Hematopoietic multipotent progenitor cell treated with erythropoietin and hydrocortisone succinate and interleukin-3 and kit ligand, for 17 days (in vitro differentiated cells): ENCODE results near the gene ZNF43.
"Not testable (repeated sequence)": the region's sequence is repeated elsewhere in the genome, so short reads cannot be mapped to it uniquely, and the experiment has no call there.

Experiments
- DNase-seq: peaks from one replicate; pipeline ENCODE4 v3.0.0-alpha.2; 2015; ENCODE audit warnings: low spot score

The ZNF43 gene

DNA sequence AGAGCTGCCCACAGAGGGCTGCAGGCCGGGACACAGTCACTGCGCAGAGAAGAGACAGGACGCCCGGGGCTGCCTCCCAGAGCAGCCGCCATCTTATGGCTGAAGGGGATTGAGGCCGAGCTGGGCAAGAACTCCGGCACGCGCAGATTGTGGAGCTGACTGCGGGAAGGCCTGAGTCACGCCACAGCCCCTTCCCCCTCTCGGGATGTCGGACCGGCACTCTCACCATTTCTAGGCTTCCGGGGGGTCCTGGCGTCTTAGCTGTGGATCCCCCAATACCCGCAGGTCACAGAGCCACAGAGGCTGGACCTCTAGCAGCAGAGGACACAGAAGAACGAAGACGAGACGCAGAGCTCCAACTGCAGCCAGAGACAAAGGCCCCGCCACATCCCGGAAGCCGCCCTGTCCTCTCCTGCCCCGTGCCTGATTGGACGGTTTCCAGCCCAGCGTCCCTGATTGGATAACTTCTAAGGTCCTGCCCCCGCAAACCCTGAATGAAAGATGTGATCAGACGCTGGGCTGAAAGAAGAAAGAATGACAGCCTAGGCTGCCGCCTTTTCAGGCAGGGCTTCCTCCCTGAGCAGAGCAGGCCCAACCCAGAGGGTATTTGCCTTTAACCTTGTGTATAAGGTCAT is at the start of gene ZNF43:
TSS of gene ZNF43 (minus strand) at position 373 of the 635 bp plus-strand sequence. CDS start at position 229, 144 bp downstream.
- DNase-seq = peak; percentile 70

DNA sequence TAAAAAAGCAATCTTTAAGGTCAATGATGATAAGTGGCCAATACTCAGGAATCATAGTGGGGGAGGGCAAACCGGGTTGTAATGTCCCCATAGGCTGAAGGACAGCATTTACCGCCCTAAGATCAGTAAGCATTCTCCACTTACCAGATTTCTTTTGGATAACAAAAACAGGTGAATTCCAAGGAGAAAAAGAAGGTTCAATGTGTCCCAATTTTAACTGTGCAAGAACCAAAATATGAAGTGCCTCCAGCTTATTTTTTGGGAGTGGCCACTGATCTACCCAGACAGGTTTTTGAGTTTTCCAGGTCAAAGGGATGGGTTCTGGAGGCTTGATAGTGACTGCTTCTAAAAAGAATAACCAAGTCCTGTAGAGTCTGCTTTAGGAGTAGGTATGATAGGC is 49.5 kb upstream of the ZNF43 start:
- not testable (repeated sequence) for DNase-seq

DNA sequence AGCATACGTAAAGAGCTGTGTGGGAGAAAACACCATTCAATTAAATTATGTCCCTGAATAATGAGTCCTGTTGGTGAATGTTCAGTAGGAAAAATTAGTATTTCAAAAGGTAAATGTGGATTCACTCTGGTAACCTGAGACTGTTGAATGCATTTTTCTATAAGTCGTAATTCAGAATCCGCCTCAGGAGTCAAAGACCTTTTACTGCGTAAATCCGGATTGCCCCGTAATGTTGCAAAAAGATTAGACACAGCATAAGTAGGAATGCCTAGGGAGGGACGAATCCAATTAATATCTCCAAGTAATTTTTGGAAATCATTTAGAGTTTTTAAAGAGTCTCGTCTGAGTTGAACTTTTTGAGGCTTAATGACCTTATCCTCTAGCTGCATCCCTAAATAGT is 48.8 kb upstream of the ZNF43 start:
- DNase-seq = not testable (repeated sequence)

DNA sequence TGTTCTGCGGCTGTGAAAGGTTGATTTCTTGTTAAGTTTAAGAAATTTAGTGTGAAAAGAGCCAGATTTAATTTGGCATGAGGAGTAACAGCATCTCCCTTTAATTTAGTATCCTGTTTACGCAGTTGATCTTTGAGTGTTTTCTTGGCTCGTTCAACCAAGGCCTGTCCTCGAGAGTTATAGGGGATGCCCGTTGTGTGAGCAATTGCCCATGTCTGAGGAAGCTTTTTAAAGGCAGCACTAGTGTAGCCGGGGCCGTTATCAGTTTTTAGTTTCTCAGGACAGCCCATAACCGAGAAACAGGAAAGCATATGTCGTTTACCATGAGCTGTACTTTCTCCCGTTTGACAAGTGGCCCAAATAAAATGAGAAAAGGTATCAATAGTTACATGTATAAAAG is 47.5 kb upstream of the ZNF43 start:
- DNase-seq = no peak

DNA sequence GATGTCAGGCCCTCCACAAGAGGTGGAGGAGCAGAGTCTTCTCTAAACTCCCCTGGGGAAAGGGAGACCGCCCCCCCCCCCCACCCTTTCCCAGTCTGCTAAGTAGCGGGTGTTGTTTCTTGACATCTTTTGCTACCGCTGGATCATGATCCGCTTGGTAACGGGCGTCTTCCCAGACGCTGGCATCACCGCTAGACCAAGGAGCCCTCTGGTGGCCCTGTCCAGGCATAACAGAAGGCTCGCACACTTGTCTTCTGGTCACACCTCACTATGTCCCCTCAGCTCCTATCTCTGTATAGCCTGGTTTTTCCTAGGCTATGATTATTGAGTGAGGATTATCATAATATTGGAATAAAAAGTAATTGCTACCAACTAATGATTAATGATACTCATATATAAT is 44.8 kb upstream of the ZNF43 start:
- DNase-seq = not testable (repeated sequence)

DNA sequence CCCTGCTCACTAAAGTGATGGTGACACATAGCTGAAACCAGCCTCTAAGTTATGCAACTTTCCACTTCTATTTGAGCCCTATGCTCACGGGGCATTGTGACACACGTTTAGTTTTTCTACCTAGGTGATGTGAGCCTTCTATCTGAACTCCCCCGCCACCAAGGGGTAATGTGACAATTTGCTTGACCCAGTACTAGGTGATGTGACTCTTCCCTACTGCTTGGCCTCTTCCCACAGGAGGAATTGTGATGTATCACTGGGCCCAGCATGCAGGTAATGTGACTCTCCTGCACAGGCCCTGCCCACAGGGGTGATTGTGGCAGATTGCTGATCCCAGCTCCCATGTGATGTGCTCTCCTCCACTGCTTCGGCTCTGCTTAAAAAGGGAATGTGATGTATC is 42.7 kb upstream of the ZNF43 start:
- no peak for DNase-seq

DNA sequence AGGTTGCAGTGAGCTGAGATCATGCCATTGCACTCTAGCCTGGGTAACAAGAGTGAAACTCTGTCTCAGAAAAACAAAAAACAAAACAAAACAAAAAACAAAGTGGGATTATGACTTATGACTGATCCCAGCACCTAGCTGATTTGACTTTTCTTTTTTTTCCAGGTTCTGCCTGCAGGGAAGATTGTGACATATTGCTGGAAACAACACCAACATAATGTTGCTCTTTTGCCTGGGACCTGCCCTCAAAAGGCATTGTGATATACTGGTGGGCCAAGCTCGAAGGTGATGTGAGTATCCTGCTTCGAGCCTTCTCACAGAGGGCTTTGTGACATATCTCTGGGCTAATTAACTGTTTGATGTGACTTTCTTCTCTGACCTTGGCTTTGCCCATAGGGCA is 42.0 kb upstream of the ZNF43 start:
- no peak for DNase-seq

DNA sequence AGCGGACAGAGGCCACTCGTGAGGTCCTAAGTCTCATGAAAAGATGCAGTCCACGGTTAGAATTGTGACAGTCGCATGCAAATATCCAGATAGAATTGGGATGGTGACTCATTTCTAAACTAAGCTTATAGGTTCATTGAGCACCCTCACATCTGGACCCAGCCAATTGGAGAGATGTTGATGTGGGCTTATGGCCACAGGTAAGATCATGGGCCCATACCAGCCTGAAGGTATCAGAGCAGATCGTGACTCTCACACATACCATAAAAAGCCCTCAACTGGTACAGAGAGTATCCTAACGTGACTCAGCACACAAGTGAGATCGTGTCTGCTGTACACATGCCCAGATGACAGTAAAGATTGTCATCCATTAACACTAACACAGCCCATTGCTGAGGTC is 40.6 kb upstream of the ZNF43 start:
- not testable (repeated sequence) for DNase-seq

DNA sequence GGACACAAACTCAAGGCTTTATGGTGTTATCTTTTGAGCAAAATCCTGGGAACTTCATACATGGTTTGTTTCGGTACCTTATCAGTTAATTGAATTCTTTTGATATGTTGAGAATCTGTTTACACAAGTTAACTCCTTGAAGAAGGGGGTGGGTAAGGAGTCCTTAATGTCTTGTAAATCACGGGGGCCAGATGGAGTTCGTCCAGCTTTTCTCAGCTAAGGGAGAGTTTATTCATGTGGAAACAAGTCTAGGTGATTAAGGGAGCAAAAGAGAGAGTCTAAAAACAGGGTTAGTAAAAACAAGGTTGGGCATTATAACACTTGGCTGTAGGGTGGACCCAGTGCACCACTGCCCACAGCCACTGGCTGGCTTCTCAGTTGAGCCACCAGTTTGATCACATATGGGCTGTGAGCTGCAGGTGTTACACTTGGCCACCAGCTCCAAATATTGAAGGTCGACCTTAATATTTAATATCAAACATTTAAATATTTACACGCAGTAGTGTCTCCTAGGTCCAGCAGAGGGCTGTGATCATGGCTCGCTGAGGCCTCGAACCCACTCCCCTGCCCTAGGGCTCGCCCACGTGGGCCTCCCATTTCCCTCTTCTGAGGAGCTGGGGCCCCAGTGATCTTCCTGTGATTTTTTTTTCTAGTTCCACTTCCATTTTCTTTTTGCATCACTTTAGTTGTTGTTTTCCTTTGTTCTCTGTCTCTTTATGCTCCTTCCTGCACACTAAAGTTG is 21.0 kb upstream of the ZNF43 start:
- DNase-seq = no peak

DNA sequence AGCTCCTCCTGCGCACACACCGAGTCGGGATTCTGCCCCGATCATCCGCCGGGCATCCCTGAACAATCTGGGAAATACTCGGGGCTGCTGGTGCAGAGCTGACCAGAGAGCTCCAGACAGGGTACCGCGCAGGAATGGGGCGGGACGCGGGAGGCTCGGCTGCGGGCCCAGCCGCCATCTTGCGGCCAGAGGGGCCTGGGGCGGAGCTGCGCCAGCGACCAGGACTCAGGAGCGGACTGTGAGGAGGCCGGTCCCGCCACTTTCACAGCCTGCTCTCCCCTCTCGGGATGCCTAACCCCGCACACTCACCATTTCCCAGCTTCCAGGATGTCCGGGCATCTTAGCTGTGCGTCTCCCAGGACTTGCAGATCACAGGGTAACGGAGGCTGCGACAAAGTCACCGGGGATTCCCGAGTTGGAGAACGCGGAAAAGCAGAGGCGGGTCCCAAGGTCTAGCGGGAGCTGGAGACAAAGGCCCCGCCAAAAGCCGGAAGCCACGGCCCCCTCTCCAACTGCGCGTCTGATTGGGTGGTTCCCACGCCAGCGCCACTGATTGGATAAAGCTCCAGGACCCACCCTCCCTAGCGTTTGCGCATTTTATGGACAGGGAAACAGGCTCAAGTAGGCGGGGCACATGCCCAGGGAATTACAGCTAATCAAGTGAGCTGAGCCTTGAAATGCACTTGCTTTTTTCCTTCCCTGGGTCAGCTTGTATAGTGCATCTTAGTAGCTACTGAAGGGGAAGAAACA is 15.8 kb upstream of the ZNF43 start:
- DNase-seq = peak; percentile 59

DNA sequence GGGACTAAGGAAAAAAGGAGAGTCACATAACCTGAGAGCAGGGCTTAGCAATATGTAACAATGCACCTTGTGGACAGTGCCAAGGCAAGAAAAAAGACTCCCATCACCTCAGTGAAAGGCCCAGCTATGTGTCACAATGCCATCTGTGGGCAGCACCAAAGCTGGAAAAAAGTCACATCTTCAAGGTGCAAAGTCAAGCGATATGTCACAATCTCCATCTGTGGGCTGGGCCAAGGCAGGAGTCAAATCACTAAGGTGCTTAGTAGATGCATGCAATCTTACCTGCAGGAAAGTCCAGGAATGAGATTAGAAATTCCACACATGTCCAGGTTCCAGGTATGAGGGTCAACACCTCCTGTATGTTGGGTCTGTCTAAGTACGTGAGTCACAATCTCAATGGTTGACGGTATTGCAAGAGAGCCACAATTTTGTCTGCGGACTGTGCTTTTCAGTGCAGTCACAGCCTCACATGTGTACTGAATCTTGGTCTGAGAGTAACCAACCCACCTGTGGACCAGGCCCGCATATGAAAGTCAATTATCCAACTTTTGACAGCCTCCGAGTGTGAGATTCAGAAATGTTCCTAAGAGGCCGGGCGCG is 14.8 kb upstream of the ZNF43 start:
- no peak for DNase-seq

DNA sequence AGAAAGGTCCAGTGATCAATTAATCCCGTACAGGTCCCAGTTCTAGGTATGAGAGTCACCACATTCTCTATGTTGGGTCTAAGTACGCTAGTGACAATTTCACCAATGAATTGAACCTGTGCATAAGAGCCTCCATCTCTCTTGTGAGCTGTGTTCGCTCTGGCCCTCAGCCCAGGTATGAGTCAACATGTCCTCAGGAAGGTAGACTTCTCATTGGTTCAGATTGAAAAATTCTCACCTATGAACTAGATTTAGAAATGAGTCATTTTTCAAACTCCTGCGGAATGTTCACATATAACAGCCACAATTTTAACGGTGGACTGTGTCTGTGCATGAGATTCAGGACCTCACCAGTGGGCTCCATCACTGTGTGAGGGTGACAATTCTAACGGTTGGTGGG is 12.7 kb upstream of the ZNF43 start:
- DNase-seq = no peak

DNA sequence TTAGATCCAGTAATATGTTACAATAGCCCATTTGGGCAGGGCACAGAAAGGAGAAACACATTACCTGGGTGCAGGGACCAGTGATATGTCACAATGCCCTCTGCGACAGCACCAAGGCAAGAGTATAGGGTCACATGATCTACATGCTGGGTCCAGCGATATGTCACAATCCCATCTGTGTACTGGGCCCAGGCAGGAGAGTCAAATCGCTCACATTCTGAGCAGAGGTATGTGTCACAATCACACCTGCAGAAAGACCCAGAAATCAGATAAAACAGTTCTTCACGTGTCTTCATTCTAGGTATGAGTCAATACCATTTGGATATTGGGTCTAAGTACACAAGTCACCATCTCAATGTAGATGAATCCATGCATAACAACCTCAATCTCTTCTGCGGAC is 7.1 kb upstream of the ZNF43 start:
- no peak for DNase-seq

DNA sequence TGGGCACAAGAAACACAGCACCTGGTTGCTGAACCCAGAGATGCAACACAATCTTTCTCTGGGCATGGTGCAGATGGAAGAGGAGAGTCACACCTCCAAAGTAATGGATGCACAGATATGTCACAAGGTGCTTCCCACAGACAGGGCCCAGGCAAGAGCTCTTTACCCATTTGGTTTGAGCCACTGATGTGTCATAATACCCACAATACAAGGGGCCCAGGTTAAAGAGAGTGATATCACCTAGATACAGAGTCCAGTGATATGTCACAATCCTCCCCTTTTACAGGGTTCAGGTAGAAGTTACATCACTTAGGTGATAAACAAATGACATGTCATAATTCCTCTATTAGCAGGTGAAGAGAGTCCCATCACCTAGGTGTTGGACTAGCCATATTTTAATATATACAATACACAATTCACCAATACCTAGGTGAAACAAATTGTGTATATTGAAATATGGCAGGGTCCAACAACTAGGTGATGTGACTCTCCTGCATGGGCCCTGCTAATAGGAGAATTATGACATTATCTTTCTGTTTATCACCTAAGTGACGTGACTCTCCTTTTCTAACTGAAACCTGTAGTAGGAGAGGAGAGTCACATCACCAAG is 5.6 kb upstream of the ZNF43 start:
- no peak for DNase-seq

DNA sequence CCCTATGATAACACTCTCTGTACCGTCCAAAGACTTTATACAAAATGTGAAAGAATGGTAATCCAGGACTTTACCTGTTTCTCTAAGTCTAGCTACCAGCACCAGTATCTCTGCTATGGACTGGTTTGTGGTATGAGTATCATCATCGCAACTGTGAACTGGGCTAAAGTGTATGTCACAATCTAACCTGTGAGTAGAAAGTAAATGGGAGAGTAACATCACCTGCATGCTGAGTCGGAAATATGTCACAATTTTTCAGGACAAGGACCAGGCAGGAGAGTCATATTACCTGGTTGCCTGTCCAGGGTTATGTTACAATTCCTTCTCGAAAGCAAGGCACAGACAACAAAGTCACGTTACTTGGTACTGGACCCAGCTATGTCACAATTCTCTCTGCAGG is 5.1 kb upstream of the ZNF43 start:
- DNase-seq = no peak

DNA sequence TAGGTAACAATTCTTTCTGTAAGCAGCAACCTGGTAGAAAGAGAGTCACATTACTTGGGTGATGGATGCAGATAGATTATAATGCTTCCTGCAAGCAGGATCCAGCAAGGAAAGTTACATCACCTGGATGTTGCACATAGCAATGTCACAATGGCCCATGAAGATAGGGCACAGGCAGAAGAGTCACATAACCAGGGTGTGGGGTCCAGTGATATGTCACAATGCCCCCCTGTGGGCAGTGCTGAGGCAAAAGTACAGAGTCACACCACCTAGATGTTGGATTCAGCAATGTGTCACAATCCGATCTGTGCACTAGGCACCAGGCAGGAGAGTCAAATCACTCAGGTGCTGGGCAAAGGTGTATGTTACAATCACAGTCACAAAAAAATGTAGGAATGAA is 4.0 kb upstream of the ZNF43 start:
- DNase-seq = no peak

DNA sequence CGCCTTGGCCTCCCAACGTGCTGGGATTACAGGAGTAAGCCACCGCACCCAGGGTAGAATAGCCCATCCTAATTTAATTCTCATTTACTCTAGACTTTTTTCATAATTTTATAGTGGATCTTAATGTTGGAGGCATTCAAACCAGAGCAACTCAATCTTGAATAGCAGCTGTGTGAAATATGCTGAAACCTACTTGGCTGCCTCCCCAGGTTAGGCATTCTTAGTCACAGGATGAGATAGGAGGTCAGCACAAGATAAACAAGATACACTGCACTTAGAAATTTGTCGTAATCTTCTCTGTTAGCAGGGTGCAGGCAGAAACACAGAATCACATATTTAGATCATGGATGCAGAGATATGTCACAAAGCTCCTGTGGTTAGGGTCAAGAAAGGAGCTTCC is 2.7 kb upstream of the ZNF43 start:
- DNase-seq = no peak

DNA sequence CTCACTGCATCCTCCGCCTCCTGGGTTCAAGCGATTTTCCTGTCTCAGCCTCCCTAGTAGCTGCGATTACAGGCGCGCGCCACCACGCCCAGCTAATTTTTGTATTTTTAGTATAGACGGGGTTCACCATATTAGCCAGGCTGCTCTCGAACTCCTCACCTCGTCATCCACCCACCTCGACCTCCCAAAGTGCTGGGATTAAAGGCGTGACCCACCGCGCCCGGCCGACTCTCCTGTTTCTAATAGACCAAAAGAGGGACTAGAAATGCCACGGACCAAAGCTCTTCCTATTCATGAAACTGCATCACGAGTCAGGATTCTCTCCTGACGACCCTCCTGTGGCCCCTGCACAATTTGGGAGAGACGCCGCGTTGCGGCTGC is 563 bp downstream of the ZNF43 start:
- no peak for DNase-seq

DNA sequence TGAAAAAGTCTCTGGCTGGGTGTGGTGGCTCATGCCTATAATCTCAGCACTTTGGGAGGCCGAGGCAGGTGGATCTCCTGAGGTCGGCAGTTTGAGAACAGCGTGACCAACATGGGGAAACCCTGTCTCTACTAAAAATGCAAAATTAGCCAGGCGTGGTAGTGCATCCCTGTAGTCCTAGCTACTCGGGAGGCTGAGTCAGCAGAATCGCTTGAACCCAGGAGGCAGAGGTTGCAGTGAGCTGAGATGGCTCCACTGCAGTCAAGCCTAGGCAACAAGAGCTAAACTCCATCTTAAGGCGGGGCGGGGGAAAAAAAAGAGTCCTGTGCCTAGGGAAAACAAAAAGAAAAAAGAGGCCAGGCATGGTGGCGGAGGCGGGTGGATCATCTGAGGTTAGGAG is 2.2 kb downstream of the ZNF43 start:
- no peak for DNase-seq

DNA sequence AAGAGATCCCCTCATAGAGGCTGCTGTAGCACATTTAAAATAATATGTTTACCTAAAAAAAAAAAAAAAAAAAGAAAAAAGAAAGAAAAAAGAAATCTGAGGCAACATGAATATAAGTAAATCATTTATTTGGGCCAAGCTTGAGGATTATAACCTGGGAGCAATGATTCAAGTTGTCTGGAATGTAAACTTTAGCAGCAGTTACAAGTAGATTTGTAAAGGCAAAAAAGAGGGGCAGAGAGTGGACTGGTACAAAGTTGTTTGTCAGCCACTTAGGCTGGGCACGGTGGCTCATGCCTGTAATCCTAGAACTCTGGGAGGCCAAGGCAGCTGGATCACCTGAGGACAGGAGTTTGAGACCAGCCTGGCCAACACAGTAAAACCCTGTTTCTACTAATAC is 11.3 kb downstream of the ZNF43 start:
- no peak for DNase-seq

DNA sequence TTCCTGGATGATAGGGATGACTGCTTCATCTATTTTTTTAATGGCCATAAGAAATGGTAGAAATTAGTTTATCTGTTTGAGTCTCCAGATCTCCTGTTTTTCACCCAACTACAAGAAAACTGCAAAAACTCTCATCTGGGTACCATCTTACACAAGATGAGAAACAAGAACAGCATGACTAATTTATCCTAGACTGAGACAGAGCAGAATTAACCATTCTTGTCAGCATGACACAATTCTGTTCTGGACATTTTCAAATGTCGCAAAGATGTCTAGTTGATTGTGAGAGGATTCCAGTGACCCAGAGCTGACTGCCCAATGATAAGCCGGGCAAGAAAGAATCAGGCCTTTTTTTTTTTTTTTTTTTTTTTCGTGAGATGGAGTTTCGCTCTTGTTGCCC is 12.8 kb downstream of the ZNF43 start:
- DNase-seq = no peak

DNA sequence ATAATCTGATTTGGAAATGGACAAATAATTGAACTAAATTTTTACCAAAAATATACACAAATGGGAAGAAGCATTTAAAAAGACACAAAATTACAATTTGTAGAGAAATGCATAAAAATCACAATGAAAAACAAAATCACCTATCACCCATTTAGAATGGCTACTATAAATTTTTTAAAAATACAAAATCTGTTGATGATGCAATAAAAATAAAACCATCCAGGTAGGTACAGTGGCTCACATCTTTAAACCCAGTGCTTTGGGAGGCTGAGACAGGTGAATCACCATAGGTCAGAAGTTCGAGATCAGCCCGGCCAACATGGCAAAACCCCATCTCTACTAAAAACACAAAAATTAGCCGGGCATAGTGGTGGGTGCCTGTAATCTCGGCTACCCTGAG is 23.5 kb downstream of the ZNF43 start:
- no peak for DNase-seq
